Spleen (tissue), 11 donors: ENCODE data around the gene SLC17A1. TPM values are rescaled to one million over a fixed set of nuclear protein-coding genes. Genes with fewer than 3 reads are reported as not detected.

Experiments used
- DNase-seq: peaks from one replicate; pipeline ENCODE4 v3.0.0-alpha.2; 2020
- H3K27ac ChIP-seq, 8 donors: fragments of 200-600 bp; sonication (generic) in 7 of 8; 1 replicate in 4 of 8; 2 replicates in 4 of 8; pipeline versions ENCODE4 v1.5.0 to v1.8.0; 2016 to 2021; ENCODE audit warnings: inconsistent platforms in 4 of 8, mild to moderate bottlenecking in 4 of 8, moderate library complexity in 1 of 8
- H3K27me3 ChIP-seq, 7 donors: fragments of 200-600 bp; sonication (generic) in 6 of 7; replicated peaks in 1 of 7; 1 replicate in 4 of 7; 2 replicates in 3 of 7; pipeline versions ENCODE4 v1.5.0 to v1.8.0; 2016 to 2021; ENCODE audit warnings: inconsistent platforms in 3 of 7, mild to moderate bottlenecking in 1 of 7
- H3K36me3 ChIP-seq, 6 donors: fragments of 200-600 bp; sonication (generic) in 5 of 6; 1 replicate in 4 of 6; 2 replicates in 2 of 6; pipeline versions ENCODE4 v1.5.0 to v1.8.0; 2016 to 2021; ENCODE audit warnings: inconsistent platforms in 2 of 6
- H3K4me1 ChIP-seq, 6 donors: fragments of 200-600 bp; sonication (generic) in 5 of 6; 1 replicate in 3 of 6; 2 replicates in 3 of 6; pipeline versions ENCODE4 v1.5.0 to v1.8.0; 2016 to 2021; ENCODE audit warnings: inconsistent platforms in 3 of 6
- H3K4me3 ChIP-seq, 8 donors: fragments of 200-600 bp; sonication (generic) in 7 of 8; 1 replicate in 4 of 8; 2 replicates in 4 of 8; pipeline versions ENCODE4 v1.5.0 to v1.8.0; 2016 to 2021; ENCODE audit warnings: inconsistent platforms in 4 of 8, mild to moderate bottlenecking in 4 of 8, moderate library complexity in 2 of 8
- H3K9me3 ChIP-seq, 8 donors: fragments of 200-600 bp; sonication (generic) in 7 of 8; 1 replicate in 4 of 8; 2 replicates in 4 of 8; pipeline versions ENCODE4 v1.5.0 to v1.8.0; 2016 to 2021; ENCODE audit warnings: inconsistent platforms in 4 of 8
- POLR2A ChIP-seq, 3 donors: fragments of 450-650 bp; IDR thresholded peaks; one replicate each; pipeline ENCODE4 v1.5.1; 2017; ENCODE audit warnings: antibody characterized with exemption in 3 of 3, mild to moderate bottlenecking in 1 of 3
- POLR2AphosphoS5 ChIP-seq, 3 donors: sonication (generic); formaldehyde crosslinking; IDR thresholded peaks; one replicate each; pipeline ENCODE4 v1.5.1; 2017; ENCODE audit warnings: antibody characterized with exemption in 3 of 3
- WGBS, 5 donors: extraction: QIAGEN DNeasy Blood & Tissue Kit in 3 of 5; methylation state at CpG; one replicate each; pipeline versions ENCODE4 v1.1.5 to v1.1.7; 2013 to 2018; 5-methylcytosine and 5-hydroxymethylcytosine counted together
- intact Hi-C: fragments of 100-400 bp; cut with DNase I; formaldehyde crosslinking; loops from one replicate; pipeline ENCODE4 v1.15.0; 2023; ENCODE audit warnings: low total_unique reads
- polyA plus RNA-seq, 3 donors: library from polyadenylated mRNA; stranded (reverse); fragments of 200-250 nt; gene quantifications; one replicate each; pipeline ENCODE4 v1.2.1, GENCODE V29; 2013
- total RNA-seq, 7 donors: library from RNA; depleted of rRNA in 3 of 7; stranded (reverse); fragments of >200 nt in 3 of 7; fragmentation: NEBNext Ultra II Directional in 4 of 7; extraction: Animal tissue kit (Norgen Biotek cat#: 25700) in 4 of 7; gene quantifications; one replicate each; pipeline versions ENCODE4 v1.1.0 to v1.2.1, GENCODE V29; 2016 to 2021
- TF ChIP-seq, protein P1 (sequence below), 11 experiments: fragments of 200-600 bp in 7 of 11; fragments of 450-650 bp in 4 of 11; sonication (generic) in 4 of 11; IDR thresholded peaks in 8 of 11; conservative IDR thresholded peaks in 3 of 11; 1 replicate in 7 of 11; 2 replicates in 4 of 11; pipeline versions ENCODE4 v1.4.0 to v1.8.0; 2016 to 2021; ENCODE audit warnings: antibody characterized with exemption in 11 of 11, inconsistent platforms in 4 of 11, mild to moderate bottlenecking in 1 of 11
- donor health status: healthy with polysubstance abuse.
- donor health status: DM: no; HTN: no; CAD: no; lungs with moderate emphysema.
- donor health status: DM: no; HTN: no; CAD: no.
- donor health status: Bipolar disorder and iron deficiency.
- donor health status: healthy.
- donor health status: DM: no; HTN: no; CAD: no.
- donor health status: DM: yes; HTN: yes; CAD: no.

SLC17A1 gene
- total and polyA plus RNA-seq, 10 donors = not detected

DNA sequence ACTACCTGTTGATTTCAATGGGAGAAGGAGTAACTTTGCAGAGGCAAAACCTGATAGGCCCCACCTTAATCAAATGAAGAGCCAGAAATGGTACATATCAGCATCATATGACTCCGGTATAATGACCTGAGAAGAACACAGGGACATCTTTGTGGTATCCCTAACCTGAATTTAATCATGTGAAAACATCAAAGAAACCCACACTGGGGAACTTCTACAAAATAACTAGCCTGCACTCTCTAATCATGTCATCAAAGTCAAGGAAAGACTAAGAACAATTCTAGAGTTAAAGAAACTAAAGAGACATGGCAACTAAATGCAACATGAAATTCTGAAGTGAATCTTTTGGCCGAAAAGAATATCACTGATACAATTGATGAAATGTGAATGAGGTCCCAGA is 42.4 kb downstream of the SLC17A1 start:
- Histone ChIP-seq H3K27ac (no peak overlapping the region), H3K4me3 (no peak overlapping the region), H3K4me1 (no peaks in the 10 kb centered on the region), H3K36me3 (no peaks in the 10 kb centered on the region), H3K9me3 (no peaks in the 10 kb centered on the region), H3K27me3 (no peaks in the 10 kb centered on the region)
- no peak for DNase-seq
- TF ChIP-seq, protein P1, sequence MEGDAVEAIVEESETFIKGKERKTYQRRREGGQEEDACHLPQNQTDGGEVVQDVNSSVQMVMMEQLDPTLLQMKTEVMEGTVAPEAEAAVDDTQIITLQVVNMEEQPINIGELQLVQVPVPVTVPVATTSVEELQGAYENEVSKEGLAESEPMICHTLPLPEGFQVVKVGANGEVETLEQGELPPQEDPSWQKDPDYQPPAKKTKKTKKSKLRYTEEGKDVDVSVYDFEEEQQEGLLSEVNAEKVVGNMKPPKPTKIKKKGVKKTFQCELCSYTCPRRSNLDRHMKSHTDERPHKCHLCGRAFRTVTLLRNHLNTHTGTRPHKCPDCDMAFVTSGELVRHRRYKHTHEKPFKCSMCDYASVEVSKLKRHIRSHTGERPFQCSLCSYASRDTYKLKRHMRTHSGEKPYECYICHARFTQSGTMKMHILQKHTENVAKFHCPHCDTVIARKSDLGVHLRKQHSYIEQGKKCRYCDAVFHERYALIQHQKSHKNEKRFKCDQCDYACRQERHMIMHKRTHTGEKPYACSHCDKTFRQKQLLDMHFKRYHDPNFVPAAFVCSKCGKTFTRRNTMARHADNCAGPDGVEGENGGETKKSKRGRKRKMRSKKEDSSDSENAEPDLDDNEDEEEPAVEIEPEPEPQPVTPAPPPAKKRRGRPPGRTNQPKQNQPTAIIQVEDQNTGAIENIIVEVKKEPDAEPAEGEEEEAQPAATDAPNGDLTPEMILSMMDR (IDR thresholded peaks at IDR 0.05 in 8 of 11, conservative IDR thresholded peaks at IDR 0.05 in 3 of 11) = no peak
- TF ChIP-seq POLR2AphosphoS5 (IDR thresholded peaks at IDR 0.05) (no peak), POLR2A (IDR thresholded peaks at IDR 0.05) (no peak)
- intact Hi-C loops = no loop called here
- WGBS, 5 donors = 78 to 92% (median 82%) methylated on average over 2 of the region's 2 CpGs

DNA sequence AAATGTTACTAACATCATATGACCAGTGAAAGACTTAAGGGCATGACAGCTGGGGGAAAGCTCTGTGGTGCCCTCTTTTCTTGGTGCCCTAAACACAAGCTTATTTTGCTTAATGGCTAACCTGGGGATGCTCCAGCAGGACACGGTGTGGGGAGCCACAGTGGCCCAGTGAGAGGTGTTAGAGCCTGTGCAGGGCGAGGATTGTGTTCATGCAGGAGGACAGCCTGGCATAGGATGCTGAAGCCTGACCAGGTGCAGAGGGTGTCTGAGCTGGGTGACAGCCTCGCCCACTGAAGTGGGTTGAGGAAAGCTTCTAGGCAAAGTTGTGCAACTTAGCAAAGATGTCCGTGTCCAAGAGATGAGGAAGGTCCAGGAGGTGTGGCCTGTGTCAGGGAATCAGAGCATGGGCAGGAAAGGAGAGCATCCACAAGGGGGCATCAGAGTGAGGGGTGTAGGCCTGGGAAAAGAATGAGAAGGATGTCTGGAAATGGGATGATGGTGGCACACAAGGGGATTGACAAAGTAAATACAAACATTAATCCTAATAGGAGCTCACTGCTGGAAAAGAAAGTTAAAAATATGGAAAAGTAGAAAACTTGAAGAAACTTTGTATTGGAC is 43.4 kb downstream of the SLC17A1 start:
- intact Hi-C loops = no loop called here
- Histone ChIP-seq H3K27me3 (no peaks in the 10 kb centered on the region), H3K4me1 (no peaks in the 10 kb centered on the region), H3K27ac (no peak overlapping the region), H3K36me3 (no peaks in the 10 kb centered on the region), H3K9me3 (no peaks in the 10 kb centered on the region), H3K4me3 (no peak overlapping the region)
- no peak for DNase-seq
- TF ChIP-seq POLR2A (IDR thresholded peaks at IDR 0.05) = no peak
- TF ChIP-seq, protein P1 (IDR thresholded peaks at IDR 0.05 in 8 of 11, conservative IDR thresholded peaks at IDR 0.05 in 3 of 11) = peak; percentile 9 to 63 (median 52)
- TF ChIP-seq POLR2AphosphoS5 (IDR thresholded peaks at IDR 0.05) = no peak
- 56 to 72% (median 64%) methylated on average over 4 of the region's 4 CpGs for WGBS, 5 donors

DNA sequence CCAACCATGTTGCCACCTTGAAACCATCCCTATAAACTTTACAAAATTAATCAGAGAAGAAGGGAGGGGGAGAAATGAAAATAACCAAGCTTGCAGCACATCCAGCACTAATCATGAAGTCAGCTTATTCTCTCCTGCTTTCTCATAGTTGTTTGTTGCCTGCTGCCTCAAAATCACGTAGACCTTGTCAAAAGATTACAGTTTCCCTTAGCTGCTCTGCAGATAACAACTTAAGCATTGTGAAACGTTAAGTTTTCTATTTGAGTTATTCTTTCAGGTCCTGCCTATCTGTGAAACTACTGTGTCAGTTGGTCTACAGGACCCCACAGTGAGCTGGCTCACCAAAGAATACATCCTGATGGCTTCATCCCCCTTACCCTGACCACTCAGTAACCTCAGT is 44.4 kb downstream of the SLC17A1 start:
- no peaks in the 10 kb centered on the region for H3K4me1 ChIP-seq
- no peaks in the 10 kb centered on the region for H3K27me3 ChIP-seq
- no peaks in the 10 kb centered on the region for H3K9me3 ChIP-seq
- no peak for DNase-seq
- no peaks in the 10 kb centered on the region for H3K36me3 ChIP-seq
- TF ChIP-seq POLR2AphosphoS5 (IDR thresholded peaks at IDR 0.05) (no peak), POLR2A (IDR thresholded peaks at IDR 0.05) (no peak)
- TF ChIP-seq, protein P1 (IDR thresholded peaks at IDR 0.05 in 8 of 11, conservative IDR thresholded peaks at IDR 0.05 in 3 of 11) = no peak
- no peak overlapping the region for H3K4me3 ChIP-seq
- intact Hi-C loops = no loop called here
- no peak overlapping the region for H3K27ac ChIP-seq
- 70 to 89% (median 79%) methylated on average over 2 of the region's 2 CpGs for WGBS, 5 donors

DNA sequence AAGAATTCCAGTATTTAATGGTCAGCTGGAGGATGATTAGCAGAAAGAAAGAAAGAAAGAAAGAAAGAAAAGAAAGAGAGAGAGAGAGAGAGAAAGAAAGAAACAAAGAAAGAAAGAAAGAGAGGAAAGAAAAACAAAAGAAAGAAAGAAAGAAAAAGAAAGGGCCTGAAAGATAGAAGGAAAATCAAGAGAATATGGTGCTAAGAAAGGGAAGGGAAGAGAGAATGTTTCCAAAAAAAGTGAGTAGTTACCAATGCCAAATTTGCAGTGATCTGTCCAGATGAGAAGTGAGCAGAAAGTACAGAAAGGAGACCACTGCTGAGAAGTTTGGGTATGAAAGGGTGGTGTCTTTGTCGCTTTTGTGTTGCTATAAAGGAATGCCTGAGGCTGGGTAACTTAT is 50.7 kb downstream of the SLC17A1 start:
- WGBS, 5 donors = 87 to 96% (median 91%) methylated on average over 1 of the region's 1 CpG
- Histone ChIP-seq H3K4me3 (no peak overlapping the region), H3K27me3 (peaks cover 0 to 5% (median 0%) of the 10 kb centered on the region in 7 donors), H3K9me3 (no peaks in the 10 kb centered on the region), H3K27ac (no peak overlapping the region), H3K36me3 (no peaks in the 10 kb centered on the region), H3K4me1 (no peaks in the 10 kb centered on the region)
- DNase-seq = no peak
- no peak for TF ChIP-seq POLR2AphosphoS5 (IDR thresholded peaks at IDR 0.05)
- no peak for TF ChIP-seq POLR2A (IDR thresholded peaks at IDR 0.05)
- TF ChIP-seq, protein P1 (IDR thresholded peaks at IDR 0.05 in 8 of 11, conservative IDR thresholded peaks at IDR 0.05 in 3 of 11) = no peak
- intact Hi-C loops = no loop called here
